GM12878 (cell line): Measurements from ENCODE around the gene ACOT6. TPM values are rescaled to one million over a fixed set of nuclear protein-coding genes. Genes with fewer than 3 reads are reported as not detected.
A peak's percentile ranks its signal among the peaks of the same experiment; 100 is the strongest.

Source experiments
- FOXM1 ChIP-seq: IDR thresholded peaks from 2 replicates; pipeline ENCODE4 v1.6.1; 2012; ENCODE audit warnings: low read depth, mild to moderate bottlenecking, inconsistent platforms, low read length, moderate library complexity
- JUND ChIP-seq: IDR thresholded peaks from 2 replicates; pipeline ENCODE4 v1.6.1; 2012; ENCODE audit warnings: low read depth, mild to moderate bottlenecking, low read length, improper control_type of control experiment, moderate library complexity
- RAD51 ChIP-seq: fragments of 450-650 bp; IDR thresholded peaks from 2 replicates; pipeline ENCODE4 v1.6.1; 2016; ENCODE audit warnings: moderate library complexity, mild to moderate bottlenecking, inconsistent platforms
- RB1 ChIP-seq: fragments of 450-650 bp; formaldehyde crosslinking; IDR thresholded peaks from 2 replicates; pipeline ENCODE4 v1.6.1; 2017; ENCODE audit warnings: mild to moderate bottlenecking, borderline replicate concordance
- SP1 ChIP-seq: IDR thresholded peaks from one replicate; pipeline ENCODE4 v1.6.1; 2011; ENCODE audit warnings: low read depth, low read length
- SPI1 ChIP-seq: IDR thresholded peaks from 2 replicates; pipeline ENCODE4 v1.6.1; 2011; ENCODE audit warnings: low read depth, mild to moderate bottlenecking, low read length, moderate library complexity, borderline replicate concordance; ENCODE audit not compliant: insufficient read depth
- ZBED1 ChIP-seq: IDR thresholded peaks from 2 replicates; pipeline ENCODE4 v1.6.1; 2016; ENCODE audit warnings: borderline replicate concordance
- ZNF24 ChIP-seq: fragments of 450-650 bp; IDR thresholded peaks from 2 replicates; pipeline ENCODE4 v1.6.1; 2017; ENCODE audit warnings: antibody characterized with exemption, mild to moderate bottlenecking
- ZNF622 ChIP-seq: fragments of 450-650 bp; IDR thresholded peaks from 2 replicates; pipeline ENCODE4 v1.6.1; 2017; ENCODE audit warnings: mild to moderate bottlenecking, inconsistent platforms
- ZSCAN29 ChIP-seq: fragments of 450-650 bp; IDR thresholded peaks from 2 replicates; pipeline ENCODE4 v1.6.1; 2017; ENCODE audit warnings: mild to moderate bottlenecking, moderate library complexity
- ZZZ3 ChIP-seq: IDR thresholded peaks from 2 replicates; pipeline ENCODE4 v1.6.1; 2011; ENCODE audit warnings: low read depth; ENCODE audit not compliant: control insufficient read depth, insufficient read length
- polyA plus RNA-seq, 11 experiments: library from polyadenylated mRNA; depleted of rRNA in 4 of 11; unstranded in 6 of 11; stranded (reverse) in 5 of 11; fragments of >200 nt; fragmentation: Nextera tagmentation in 4 of 11; fragmentation: Illumina TruSeq in 1 of 11; extraction: Ambion mirVana in 4 of 11; extraction: Trizol in 1 of 11; gene quantifications; 1 replicate in 1 of 11; 2 replicates in 10 of 11; pipeline versions ENCODE4 v1.2.1 to v1.2.3, GENCODE V29; 2011 to 2016; ENCODE audit warnings: inconsistent platforms in 2 of 11, missing spikeins in 2 of 11, low read depth in 1 of 11
- total RNA-seq, 4 experiments: library from RNA; depleted of rRNA in 3 of 4; stranded (reverse); fragments of >200 nt in 3 of 4; fragmentation: Illumina TruSeq in 1 of 4; extraction: Trizol in 1 of 4; gene quantifications; 2 replicates each; pipeline versions ENCODE4 v1.2.1 to v1.2.3, GENCODE V29; 2013 to 2021
- TF ChIP-seq, protein P1 (sequence below): fragments of 450-650 bp; IDR thresholded peaks from 2 replicates; pipeline ENCODE4 v1.6.1; 2018; ENCODE audit warnings: borderline replicate concordance, mild to moderate bottlenecking; ENCODE audit not compliant: partially characterized antibody
- TF ChIP-seq, protein P2 (sequence below), 3 experiments: IDR thresholded peaks in 2 of 3; conservative IDR thresholded peaks in 1 of 3; 2 replicates each; pipeline ENCODE4 v1.5.1; 2011; ENCODE audit warnings: low read depth in 3 of 3, low read length in 3 of 3, mild to moderate bottlenecking in 3 of 3, control low read depth in 2 of 3, moderate library complexity in 2 of 3, inconsistent platforms in 1 of 3, mixed read lengths in 1 of 3; ENCODE audit not compliant: control insufficient read depth in 2 of 3, insufficient read depth in 1 of 3; ENCODE audit errors: extremely low read depth in 1 of 3
- TF ChIP-seq, protein P3 (sequence below): IDR thresholded peaks from 2 replicates; pipeline ENCODE4 v1.6.1; 2012; ENCODE audit warnings: low read length, inconsistent platforms
- TF ChIP-seq, protein P4 (sequence below): fragments of 450-650 bp; IDR thresholded peaks from 2 replicates; pipeline ENCODE4 v1.6.1; 2017; ENCODE audit warnings: mild to moderate bottlenecking
- TF ChIP-seq, protein P5 (sequence below): IDR thresholded peaks from 2 replicates; pipeline ENCODE4 v1.6.1; 2012; ENCODE audit warnings: low read depth, low read length, improper control_type of control experiment
- TF ChIP-seq, protein P6 (sequence below): fragments of 450-650 bp; IDR thresholded peaks from 2 replicates; pipeline ENCODE4 v1.6.1; 2017; ENCODE audit warnings: antibody characterized with exemption, mild to moderate bottlenecking, moderate library complexity

Gene ACOT6
- total and polyA plus RNA-seq, 10 of the 15 experiments (the other 5 are each of a cell fraction or from before 2014, with no cell fraction given): not detected

DNA sequence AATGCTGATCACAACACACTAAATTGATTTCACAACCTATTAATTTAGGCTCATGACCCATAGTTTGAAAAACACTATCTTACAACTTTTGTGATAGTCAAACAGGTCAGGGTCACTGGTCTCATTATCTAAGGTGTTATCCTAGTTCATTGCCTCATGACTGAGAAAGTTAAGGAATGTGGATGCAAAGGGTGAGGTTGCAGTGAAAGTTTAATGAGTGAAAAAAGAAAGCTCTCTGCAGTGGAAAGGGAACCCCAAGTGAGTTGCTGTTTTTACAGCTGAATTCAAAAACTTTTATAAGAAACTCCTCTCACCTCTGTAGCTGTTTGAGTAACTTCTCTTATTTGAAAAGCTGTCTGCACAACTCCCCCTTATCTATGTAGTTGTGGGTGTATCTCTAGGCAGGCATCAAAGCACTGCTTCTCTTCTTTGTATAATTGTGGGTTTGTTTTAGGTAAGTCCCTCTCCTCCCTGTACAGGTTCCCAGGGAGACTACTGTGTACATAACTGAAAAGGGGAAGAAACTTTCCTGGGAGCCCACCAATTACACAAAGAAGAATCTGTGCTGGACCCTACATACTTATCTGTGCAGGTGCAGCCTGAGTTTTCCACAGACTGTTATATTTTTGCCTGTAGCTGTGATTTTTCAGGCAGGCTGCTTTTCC is 51.4 kb downstream of the ACOT6 start (continued):
- TF ChIP-seq, protein P1, sequence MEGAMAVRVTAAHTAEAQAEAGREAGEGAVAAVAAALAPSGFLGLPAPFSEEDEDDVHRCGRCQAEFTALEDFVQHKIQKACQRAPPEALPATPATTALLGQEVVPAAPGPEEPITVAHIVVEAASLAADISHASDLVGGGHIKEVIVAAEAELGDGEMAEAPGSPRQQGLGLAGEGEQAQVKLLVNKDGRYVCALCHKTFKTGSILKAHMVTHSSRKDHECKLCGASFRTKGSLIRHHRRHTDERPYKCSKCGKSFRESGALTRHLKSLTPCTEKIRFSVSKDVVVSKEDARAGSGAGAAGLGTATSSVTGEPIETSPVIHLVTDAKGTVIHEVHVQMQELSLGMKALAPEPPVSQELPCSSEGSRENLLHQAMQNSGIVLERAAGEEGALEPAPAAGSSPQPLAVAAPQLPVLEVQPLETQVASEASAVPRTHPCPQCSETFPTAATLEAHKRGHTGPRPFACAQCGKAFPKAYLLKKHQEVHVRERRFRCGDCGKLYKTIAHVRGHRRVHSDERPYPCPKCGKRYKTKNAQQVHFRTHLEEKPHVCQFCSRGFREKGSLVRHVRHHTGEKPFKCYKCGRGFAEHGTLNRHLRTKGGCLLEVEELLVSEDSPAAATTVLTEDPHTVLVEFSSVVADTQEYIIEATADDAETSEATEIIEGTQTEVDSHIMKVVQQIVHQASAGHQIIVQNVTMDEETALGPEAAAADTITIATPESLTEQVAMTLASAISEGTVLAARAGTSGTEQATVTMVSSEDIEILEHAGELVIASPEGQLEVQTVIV: no peak
- TF ChIP-seq ZZZ3 (no peak), ZSCAN29 (no peak), SP1 (no peak), ZNF622 (no peak), RAD51 (no peak), ZBED1 (no peak), FOXM1 (no peak), JUND (no peak), ZNF24 (no peak), SPI1 (no peak), RB1 (no peak)
- TF ChIP-seq, protein P2, sequence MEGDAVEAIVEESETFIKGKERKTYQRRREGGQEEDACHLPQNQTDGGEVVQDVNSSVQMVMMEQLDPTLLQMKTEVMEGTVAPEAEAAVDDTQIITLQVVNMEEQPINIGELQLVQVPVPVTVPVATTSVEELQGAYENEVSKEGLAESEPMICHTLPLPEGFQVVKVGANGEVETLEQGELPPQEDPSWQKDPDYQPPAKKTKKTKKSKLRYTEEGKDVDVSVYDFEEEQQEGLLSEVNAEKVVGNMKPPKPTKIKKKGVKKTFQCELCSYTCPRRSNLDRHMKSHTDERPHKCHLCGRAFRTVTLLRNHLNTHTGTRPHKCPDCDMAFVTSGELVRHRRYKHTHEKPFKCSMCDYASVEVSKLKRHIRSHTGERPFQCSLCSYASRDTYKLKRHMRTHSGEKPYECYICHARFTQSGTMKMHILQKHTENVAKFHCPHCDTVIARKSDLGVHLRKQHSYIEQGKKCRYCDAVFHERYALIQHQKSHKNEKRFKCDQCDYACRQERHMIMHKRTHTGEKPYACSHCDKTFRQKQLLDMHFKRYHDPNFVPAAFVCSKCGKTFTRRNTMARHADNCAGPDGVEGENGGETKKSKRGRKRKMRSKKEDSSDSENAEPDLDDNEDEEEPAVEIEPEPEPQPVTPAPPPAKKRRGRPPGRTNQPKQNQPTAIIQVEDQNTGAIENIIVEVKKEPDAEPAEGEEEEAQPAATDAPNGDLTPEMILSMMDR (IDR thresholded peaks at IDR 0.05 in 2 of 3, conservative IDR thresholded peaks at IDR 0.05 in 1 of 3; ENCODE audit: control insufficient read depth in 2 of 3, extremely low read depth in 1 of 3, insufficient read depth in 1 of 3, low read depth in 3 of 3, low read length in 3 of 3): no peak
- TF ChIP-seq, protein P3, sequence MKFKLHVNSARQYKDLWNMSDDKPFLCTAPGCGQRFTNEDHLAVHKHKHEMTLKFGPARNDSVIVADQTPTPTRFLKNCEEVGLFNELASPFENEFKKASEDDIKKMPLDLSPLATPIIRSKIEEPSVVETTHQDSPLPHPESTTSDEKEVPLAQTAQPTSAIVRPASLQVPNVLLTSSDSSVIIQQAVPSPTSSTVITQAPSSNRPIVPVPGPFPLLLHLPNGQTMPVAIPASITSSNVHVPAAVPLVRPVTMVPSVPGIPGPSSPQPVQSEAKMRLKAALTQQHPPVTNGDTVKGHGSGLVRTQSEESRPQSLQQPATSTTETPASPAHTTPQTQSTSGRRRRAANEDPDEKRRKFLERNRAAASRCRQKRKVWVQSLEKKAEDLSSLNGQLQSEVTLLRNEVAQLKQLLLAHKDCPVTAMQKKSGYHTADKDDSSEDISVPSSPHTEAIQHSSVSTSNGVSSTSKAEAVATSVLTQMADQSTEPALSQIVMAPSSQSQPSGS: 0 out of 2 replicates have a peak, but pooled peaks have one; percentile 20
- TF ChIP-seq, protein P4, sequence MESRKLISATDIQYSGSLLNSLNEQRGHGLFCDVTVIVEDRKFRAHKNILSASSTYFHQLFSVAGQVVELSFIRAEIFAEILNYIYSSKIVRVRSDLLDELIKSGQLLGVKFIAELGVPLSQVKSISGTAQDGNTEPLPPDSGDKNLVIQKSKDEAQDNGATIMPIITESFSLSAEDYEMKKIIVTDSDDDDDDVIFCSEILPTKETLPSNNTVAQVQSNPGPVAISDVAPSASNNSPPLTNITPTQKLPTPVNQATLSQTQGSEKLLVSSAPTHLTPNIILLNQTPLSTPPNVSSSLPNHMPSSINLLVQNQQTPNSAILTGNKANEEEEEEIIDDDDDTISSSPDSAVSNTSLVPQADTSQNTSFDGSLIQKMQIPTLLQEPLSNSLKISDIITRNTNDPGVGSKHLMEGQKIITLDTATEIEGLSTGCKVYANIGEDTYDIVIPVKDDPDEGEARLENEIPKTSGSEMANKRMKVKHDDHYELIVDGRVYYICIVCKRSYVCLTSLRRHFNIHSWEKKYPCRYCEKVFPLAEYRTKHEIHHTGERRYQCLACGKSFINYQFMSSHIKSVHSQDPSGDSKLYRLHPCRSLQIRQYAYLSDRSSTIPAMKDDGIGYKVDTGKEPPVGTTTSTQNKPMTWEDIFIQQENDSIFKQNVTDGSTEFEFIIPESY: no peak
- TF ChIP-seq, protein P5, sequence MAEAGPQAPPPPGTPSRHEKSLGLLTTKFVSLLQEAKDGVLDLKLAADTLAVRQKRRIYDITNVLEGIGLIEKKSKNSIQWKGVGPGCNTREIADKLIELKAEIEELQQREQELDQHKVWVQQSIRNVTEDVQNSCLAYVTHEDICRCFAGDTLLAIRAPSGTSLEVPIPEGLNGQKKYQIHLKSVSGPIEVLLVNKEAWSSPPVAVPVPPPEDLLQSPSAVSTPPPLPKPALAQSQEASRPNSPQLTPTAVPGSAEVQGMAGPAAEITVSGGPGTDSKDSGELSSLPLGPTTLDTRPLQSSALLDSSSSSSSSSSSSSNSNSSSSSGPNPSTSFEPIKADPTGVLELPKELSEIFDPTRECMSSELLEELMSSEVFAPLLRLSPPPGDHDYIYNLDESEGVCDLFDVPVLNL: no peak
- TF ChIP-seq, protein P6, sequence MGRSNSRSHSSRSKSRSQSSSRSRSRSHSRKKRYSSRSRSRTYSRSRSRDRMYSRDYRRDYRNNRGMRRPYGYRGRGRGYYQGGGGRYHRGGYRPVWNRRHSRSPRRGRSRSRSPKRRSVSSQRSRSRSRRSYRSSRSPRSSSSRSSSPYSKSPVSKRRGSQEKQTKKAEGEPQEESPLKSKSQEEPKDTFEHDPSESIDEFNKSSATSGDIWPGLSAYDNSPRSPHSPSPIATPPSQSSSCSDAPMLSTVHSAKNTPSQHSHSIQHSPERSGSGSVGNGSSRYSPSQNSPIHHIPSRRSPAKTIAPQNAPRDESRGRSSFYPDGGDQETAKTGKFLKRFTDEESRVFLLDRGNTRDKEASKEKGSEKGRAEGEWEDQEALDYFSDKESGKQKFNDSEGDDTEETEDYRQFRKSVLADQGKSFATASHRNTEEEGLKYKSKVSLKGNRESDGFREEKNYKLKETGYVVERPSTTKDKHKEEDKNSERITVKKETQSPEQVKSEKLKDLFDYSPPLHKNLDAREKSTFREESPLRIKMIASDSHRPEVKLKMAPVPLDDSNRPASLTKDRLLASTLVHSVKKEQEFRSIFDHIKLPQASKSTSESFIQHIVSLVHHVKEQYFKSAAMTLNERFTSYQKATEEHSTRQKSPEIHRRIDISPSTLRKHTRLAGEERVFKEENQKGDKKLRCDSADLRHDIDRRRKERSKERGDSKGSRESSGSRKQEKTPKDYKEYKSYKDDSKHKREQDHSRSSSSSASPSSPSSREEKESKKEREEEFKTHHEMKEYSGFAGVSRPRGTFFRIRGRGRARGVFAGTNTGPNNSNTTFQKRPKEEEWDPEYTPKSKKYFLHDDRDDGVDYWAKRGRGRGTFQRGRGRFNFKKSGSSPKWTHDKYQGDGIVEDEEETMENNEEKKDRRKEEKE: no peak
